MM.1S (cell line): ENCODE measurements around the gene C17orf58.

ENCODE experiments used
- DNase-seq: peaks from one replicate; pipeline ENCODE4 v3.0.0-alpha.2; 2015
- H2AFZ ChIP-seq: fragments of 300-600 bp; sonication (generic); 2 replicates; pipeline ENCODE4 v1.6.0; 2016; ENCODE audit warnings: antibody characterized with exemption, low read length
- H3F3A ChIP-seq: fragments of 300-600 bp; sonication (generic); 2 replicates; pipeline ENCODE4 v1.6.1; 2016; ENCODE audit warnings: mild to moderate bottlenecking, antibody characterized with exemption, low read length, moderate library complexity, mixed read lengths; ENCODE audit not compliant: insufficient read depth
- H3K27ac ChIP-seq: fragments of 300-600 bp; sonication (generic); 2 replicates; pipeline ENCODE4 v1.5.1; 2016; ENCODE audit warnings: mild to moderate bottlenecking, low read length
- H3K27me3 ChIP-seq: fragments of 300-600 bp; sonication (generic); replicated peaks from 2 replicates; pipeline ENCODE4 v1.6.0; 2016; ENCODE audit warnings: low read length; ENCODE audit not compliant: insufficient read depth
- H3K36me3 ChIP-seq: fragments of 300-600 bp; sonication (generic); replicated peaks from 2 replicates; pipeline ENCODE4 v1.6.1; 2016; ENCODE audit warnings: mild to moderate bottlenecking, low read length, mixed read lengths; ENCODE audit not compliant: insufficient read depth
- H3K4me1 ChIP-seq: fragments of 300-600 bp; sonication (generic); 2 replicates; pipeline ENCODE4 v1.6.1; 2016; ENCODE audit warnings: low read length, mixed read lengths
- H3K4me2 ChIP-seq: fragments of 300-600 bp; sonication (generic); 2 replicates; pipeline ENCODE4 v1.6.0; 2016; ENCODE audit warnings: low read depth, low read length
- H3K4me3 ChIP-seq: fragments of 300-600 bp; sonication (generic); 2 replicates; pipeline ENCODE4 v1.5.1; 2016; ENCODE audit warnings: low read length, mixed read lengths
- H3K79me2 ChIP-seq: fragments of 300-600 bp; sonication (generic); 2 replicates; pipeline ENCODE4 v1.6.1; 2016; ENCODE audit warnings: mixed run types, low read length, mixed read lengths
- H3K9ac ChIP-seq: fragments of 300-600 bp; sonication (generic); 2 replicates; pipeline ENCODE4 v1.6.1; 2016; ENCODE audit warnings: low read length, mixed read lengths
- H3K9me2 ChIP-seq: fragments of 300-600 bp; sonication (generic); replicated peaks from 2 replicates; pipeline ENCODE4 v1.6.1; 2016; ENCODE audit warnings: mild to moderate bottlenecking, low read length, mixed read lengths; ENCODE audit not compliant: insufficient read depth
- H3K9me3 ChIP-seq: fragments of 300-600 bp; sonication (generic); replicated peaks from 2 replicates; pipeline ENCODE4 v1.6.1; 2016; ENCODE audit warnings: mild to moderate bottlenecking, low read length, mixed read lengths; ENCODE audit not compliant: insufficient read depth
- H4K20me1 ChIP-seq: fragments of 300-600 bp; sonication (generic); 2 replicates; pipeline ENCODE4 v1.6.1; 2016; ENCODE audit warnings: mild to moderate bottlenecking, low read length, moderate library complexity, mixed read lengths; ENCODE audit not compliant: insufficient read depth
- CTCF ChIP-seq: fragments of 300-600 bp; sonication (generic); IDR thresholded peaks from 2 replicates; pipeline ENCODE4 v1.5.1; 2016; ENCODE audit warnings: antibody characterized with exemption, low read length, mixed read lengths
- EZH2 ChIP-seq: fragments of 300-600 bp; sonication (generic); optimal IDR thresholded peaks from 2 replicates; pipeline ENCODE3; 2017; ENCODE audit warnings: low read depth, mild to moderate bottlenecking, antibody characterized with exemption, low read length, mixed read lengths
- EZH2phosphoT487 ChIP-seq: fragments of 300-600 bp; sonication (generic); IDR thresholded peaks from 2 replicates; pipeline ENCODE4 v1.6.1; 2018; ENCODE audit warnings: antibody characterized with exemption, low read length

The C17orf58 gene

GRCh38 chr17:67992548-67993152 lies 3.6 kb downstream of the C17orf58 start:
- Histone ChIP-seq H3K27me3 (peaks cover 21% of the 10 kb centered on the region), H3K9me3 (no peaks in the 10 kb centered on the region), H3K9ac (peak overlapping the region; percentile 80), H2AFZ (peak overlapping the region; percentile 61), H3K9me2 (no peaks in the 10 kb centered on the region), H3K36me3 (no peaks in the 10 kb centered on the region), H4K20me1 (no peaks in the 10 kb centered on the region), H3K4me2 (peak overlapping the region; percentile 78), H3F3A (peaks cover 13% of the 10 kb centered on the region), H3K27ac (peak overlapping the region; percentile 81; the same call in 1 of the 2 replicates), H3K4me3 (peak overlapping the region; percentile 89), H3K4me1 (no peaks in the 10 kb centered on the region), H3K79me2 (no peaks in the 10 kb centered on the region)
- TF ChIP-seq EZH2 = no peak
- DNase-seq = peak; percentile 19

- Histone ChIP-seq H3K27ac (no peak overlapping the region), H3K4me2 (no peak overlapping the region), H3K4me3 (no peak overlapping the region), H3K9me3 (no peaks in the 10 kb centered on the region), H3K27me3 (peaks cover 14% of the 10 kb centered on the region), H3K9me2 (no peaks in the 10 kb centered on the region), H3K36me3 (no peaks in the 10 kb centered on the region), H3K79me2 (no peaks in the 10 kb centered on the region), H3F3A (peaks cover 13% of the 10 kb centered on the region), H4K20me1 (no peaks in the 10 kb centered on the region), H3K4me1 (no peaks in the 10 kb centered on the region), H2AFZ (no peak overlapping the region), H3K9ac (no peak overlapping the region)
- no peak for TF ChIP-seq EZH2phosphoT487
- TF ChIP-seq EZH2 = no peak
- no peak for TF ChIP-seq CTCF
- no peak for DNase-seq
Observed at GRCh38 chr17:67990909-67991308, 5.4 kb downstream of the C17orf58 start.

- no peaks in the 10 kb centered on the region for H3K27me3 ChIP-seq
- H3K4me1 ChIP-seq = no peaks in the 10 kb centered on the region
- H4K20me1 ChIP-seq = no peaks in the 10 kb centered on the region
- no peaks in the 10 kb centered on the region for H3F3A ChIP-seq
- no peaks in the 10 kb centered on the region for H3K36me3 ChIP-seq
- no peak overlapping the region for H3K9ac ChIP-seq
- no peak overlapping the region for H2AFZ ChIP-seq
- DNase-seq = no peak
- H3K9me3 ChIP-seq = no peaks in the 10 kb centered on the region
- H3K9me2 ChIP-seq = no peaks in the 10 kb centered on the region
- no peak overlapping the region for H3K27ac ChIP-seq
- no peaks in the 10 kb centered on the region for H3K79me2 ChIP-seq
- no peak overlapping the region for H3K4me3 ChIP-seq
- no peak for TF ChIP-seq EZH2phosphoT487
- no peak for TF ChIP-seq EZH2
- TF ChIP-seq CTCF = no peak
- H3K4me2 ChIP-seq = no peak overlapping the region
Observed at GRCh38 chr17:67983383-67983688, 12.9 kb downstream of the C17orf58 start.

GRCh38 chr17:67982686-67983382 lies 13.4 kb downstream of the C17orf58 start:
- Histone ChIP-seq H3K4me2 (no peak overlapping the region), H4K20me1 (no peaks in the 10 kb centered on the region), H3F3A (no peaks in the 10 kb centered on the region), H3K4me3 (no peak overlapping the region), H3K9me3 (no peaks in the 10 kb centered on the region), H3K9ac (no peak overlapping the region), H3K27ac (no peak overlapping the region), H3K4me1 (no peaks in the 10 kb centered on the region), H2AFZ (no peak overlapping the region), H3K36me3 (no peaks in the 10 kb centered on the region), H3K79me2 (no peaks in the 10 kb centered on the region), H3K27me3 (no peaks in the 10 kb centered on the region), H3K9me2 (no peaks in the 10 kb centered on the region)
- DNase-seq = no peak
- TF ChIP-seq CTCF (no peak), EZH2phosphoT487 (no peak), EZH2 (no peak)
